HL-60 (cell line): ENCODE data around the gene LRRC1.

Experiments
- CTCF ChIP-seq: IDR thresholded peaks from one replicate; pipeline ENCODE4 v1.5.1; 2011; ENCODE audit warnings: low read length, control low read depth, inconsistent platforms; ENCODE audit not compliant: insufficient read depth
- GABPA ChIP-seq: IDR thresholded peaks from 2 replicates; pipeline ENCODE4 v1.6.1; 2012; ENCODE audit warnings: low read depth
- POLR2AphosphoS5 ChIP-seq: IDR thresholded peaks from 2 replicates; pipeline ENCODE4 v1.6.1; 2012; ENCODE audit warnings: low read depth
- REST ChIP-seq: IDR thresholded peaks from 2 replicates; pipeline ENCODE4 v1.6.1; 2012; ENCODE audit warnings: low read depth; ENCODE audit not compliant: insufficient replicate concordance
- SPI1 ChIP-seq: IDR thresholded peaks from 2 replicates; pipeline ENCODE4 v1.6.1; 2012; ENCODE audit warnings: low read depth, mild to moderate bottlenecking, borderline replicate concordance

- no peak for TF ChIP-seq GABPA
- TF ChIP-seq REST: no peak
- no peak for TF ChIP-seq CTCF
- no peak for TF ChIP-seq POLR2AphosphoS5
- no peak for TF ChIP-seq SPI1
Measured at GRCh38 chr6:53795702-53796450, 1.1 kb downstream of the LRRC1 start.
